HG03460 (cell line): ENCODE measurements around the gene CYP4V2.
"Not testable (repeated sequence)": the region's sequence is repeated elsewhere in the genome, so short reads cannot be mapped to it uniquely, and the experiment has no call there.

Source experiments
- ATAC-seq: cut with Tn5 transposase; IDR thresholded peaks from one replicate; pipeline ENCODE4 v1.9.1; 2021; ENCODE audit not compliant: unreplicated experiment

Gene CYP4V2

DNA sequence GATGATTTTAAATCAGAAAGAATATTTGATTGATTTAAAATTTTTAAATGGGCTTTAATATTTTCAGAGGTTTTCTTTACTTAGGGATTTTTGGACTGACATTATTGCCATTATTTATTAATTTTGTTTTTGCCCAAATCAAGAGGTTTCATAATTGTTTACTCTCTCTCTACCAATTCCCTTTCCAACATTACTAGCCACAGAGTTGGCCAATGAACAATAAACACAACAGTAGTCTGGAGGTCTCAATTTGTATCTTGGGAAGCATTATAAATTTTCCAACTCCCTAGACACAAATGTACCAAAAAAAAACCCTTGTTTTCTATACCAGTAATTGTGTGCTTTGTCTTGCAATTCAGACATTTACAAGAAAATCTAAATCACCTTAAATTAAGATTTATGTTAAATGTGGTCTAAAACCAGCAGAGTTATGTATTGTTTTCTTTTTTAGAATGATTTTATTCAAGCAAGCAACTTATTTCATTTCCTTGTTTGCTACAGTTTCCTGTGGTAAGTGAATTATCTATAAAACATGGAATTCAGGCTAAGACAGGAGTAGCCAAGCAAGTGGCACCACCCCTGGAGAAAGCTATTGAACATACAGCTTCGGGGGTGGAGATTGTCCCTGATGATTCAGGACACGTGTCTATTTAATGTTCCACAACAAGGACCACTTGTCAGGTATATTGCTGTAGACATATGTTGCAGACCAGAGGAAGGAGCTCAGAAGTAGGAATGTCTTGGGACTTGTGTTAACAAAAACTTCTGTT is 36.6 kb downstream of the CYP4V2 start:
- ATAC-seq, result no peak

DNA sequence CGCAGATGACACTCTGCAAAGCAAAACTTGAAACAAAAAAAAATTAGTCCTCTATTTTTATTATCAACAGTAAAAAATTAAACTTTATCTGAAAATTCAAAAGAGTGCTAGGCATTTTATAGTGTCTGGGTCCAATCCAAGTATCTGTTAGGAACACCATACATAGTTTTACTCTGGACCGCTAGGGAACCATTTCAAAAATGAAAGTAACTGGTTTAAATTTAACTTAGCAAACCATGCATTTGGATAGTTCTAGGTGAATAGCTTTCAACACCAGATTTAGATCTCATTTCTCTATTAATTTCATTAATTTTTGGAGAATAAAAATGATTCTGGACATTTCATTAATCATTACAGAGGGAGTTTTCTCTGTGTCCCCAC is 37.1 kb downstream of the CYP4V2 start:
- no peak for ATAC-seq

DNA sequence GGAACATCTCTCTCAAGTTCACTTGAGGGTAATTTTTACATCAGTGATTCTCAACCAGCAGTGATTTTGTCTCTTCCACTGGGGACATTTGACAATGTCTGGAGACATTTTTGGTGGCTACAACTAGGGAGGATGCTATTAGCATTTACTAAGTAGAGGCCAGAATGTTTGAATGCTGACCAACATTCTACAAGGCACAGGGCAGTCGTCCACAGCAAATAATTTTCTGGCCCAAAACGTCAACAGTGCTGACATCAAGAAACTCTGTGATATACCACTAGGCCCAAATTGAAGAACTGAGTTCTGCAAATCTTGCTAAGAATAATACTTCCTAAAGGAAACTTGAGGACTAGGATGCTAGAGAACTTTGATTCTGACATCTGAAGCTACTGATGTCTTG is 43.0 kb downstream of the CYP4V2 start:
- ATAC-seq, result no peak

DNA sequence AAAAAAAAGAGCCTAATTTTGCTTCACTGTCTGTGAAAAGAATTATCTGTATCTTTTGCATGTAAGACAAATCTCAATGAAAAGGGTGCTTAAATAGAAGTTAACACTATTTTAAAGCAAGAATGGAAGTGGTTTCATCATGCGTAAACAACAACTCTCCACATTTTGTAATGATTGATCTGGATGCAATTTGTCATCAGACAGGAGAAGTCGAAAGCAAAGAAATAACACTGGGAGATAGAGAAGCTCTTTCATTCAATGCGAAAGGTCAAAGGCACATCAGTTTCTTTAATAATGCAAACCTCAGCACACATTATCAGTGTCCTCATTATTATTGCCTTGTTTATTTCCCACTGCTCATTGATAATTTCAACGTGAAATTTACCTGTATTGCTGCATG is 44.8 kb downstream of the CYP4V2 start:
- no peak for ATAC-seq

- no peak for ATAC-seq
Measured at GRCh38 chr4:186240452-186240847, 49.1 kb downstream of the CYP4V2 start.

GRCh38 chr4:186240848-186241491 is 49.6 kb downstream of the CYP4V2 start:
- no peak for ATAC-seq

DNA sequence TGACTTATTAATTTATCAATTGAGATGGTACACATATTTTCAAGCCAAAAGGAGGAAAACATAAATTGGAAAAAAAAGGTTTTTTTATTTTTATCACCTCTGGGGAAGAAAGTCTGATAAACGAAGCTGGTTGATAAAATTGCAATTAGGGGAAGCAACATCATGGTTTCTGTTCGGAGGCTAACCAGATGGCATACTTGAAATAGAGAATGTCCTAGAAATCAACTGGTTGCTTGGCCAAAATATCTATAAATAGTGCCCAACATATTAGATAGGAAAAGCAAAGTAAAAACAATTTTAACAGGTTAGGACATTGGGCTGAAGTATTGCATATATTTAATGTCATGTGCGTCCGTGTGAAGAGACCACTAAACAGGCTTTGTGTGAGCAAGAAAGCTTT is 50.2 kb downstream of the CYP4V2 start:
- no peak for ATAC-seq

DNA sequence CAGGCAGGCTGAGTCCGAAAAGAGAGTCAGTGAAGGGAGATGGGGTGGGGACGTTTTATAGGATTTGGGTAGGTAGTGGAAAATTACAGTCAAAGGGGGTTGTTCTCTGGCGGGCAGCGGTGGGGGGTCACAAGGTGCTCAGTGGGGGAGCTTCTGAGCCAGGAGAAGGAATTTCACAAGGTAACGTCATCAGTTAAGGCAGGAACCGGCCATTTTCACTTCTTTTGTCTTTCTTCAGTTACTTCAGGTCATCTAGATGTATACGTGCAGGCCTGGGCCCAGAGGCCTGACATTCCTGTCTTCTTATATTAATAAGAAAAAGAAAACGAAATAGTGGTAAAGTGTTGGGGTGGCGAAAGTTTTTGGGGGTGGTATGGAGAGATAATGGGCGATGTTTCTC is 50.7 kb downstream of the CYP4V2 start:
- ATAC-seq, result not testable (repeated sequence)

GRCh38 chr4:186243331-186243730 is 52.0 kb downstream of the CYP4V2 start:
- ATAC-seq, result no peak

- ATAC-seq, result no peak
Measured at GRCh38 chr4:186244835-186245234, 53.5 kb downstream of the CYP4V2 start.

DNA sequence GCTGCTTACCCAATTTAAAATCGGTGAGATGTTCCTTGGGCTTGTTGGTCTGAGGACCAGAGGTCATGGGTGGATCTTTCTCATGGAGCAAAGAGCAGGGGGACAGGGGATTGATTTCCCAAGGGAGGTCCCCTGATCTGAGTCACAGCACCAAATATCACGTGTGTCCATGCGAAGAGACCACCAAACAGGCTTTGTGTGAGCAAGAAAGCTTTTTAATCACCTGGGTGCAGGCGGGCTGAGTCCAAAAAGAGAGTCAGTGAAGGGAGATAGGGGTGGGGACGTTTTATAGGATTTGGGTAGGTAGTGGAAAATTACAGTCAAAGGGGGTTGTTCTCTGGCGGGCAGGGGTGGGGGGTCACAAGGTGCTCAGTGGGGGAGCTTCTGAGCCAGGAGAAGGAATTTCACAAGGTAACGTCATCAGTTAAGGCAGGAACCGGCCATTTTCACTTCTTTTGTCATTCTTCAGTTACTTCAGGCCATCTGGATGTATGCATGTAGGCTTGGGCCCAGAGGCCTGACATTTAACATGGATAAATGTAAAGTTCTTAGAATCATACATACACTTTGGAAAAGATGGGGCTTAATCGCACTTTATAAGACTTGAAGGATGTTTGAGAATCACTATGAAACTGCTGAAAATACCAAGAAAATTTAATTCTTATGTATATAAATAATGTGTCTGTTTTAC is 55.8 kb downstream of the CYP4V2 start:
- ATAC-seq, result not testable (repeated sequence)

GRCh38 chr4:186248643-186249042 is 57.3 kb downstream of the CYP4V2 start:
- ATAC-seq, result no peak

DNA sequence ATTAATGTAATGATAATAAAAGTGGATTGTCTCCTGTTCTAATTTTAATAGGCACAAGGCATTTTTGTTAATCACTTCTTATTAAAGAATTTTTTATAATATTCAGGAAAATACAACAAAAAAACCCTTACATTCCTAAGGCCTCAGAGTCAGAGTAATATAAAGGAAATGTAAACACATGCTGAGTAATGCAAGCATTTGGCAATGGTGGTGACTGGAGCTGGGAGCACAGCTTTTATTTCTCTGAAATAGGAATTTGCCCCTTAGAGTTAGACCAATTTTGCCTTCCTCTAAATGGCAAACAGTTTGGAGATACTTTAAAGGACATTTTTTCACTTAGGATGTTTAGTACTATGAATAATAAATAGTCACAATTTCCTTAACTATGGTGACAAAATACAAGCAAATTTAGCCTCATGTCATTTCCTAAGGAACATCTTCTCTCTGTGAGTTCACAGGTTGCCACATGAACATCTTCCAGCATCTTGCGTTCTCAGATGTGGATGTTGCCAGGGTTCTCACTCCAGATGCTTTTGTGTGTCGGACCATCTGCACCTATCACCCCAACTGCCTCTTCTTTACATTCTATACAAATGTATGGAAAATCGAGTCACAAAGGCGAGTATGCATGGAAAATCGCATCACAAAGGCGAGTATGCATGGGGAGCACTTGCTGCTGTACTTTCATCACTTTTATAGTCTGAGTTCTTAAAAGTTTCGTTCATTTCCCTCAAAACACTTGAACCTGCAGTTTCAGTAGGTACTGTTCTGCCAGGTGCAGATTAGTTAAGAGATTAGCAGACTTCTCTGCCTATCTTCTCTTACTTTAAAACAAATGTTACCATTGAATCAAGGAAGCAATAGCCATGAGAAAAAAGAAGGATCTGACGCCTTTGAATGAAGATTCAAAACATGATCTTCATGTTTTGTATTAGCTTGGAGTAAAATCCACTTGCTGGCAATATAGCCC is 58.7 kb downstream of the CYP4V2 start:
- ATAC-seq, result no peak

DNA sequence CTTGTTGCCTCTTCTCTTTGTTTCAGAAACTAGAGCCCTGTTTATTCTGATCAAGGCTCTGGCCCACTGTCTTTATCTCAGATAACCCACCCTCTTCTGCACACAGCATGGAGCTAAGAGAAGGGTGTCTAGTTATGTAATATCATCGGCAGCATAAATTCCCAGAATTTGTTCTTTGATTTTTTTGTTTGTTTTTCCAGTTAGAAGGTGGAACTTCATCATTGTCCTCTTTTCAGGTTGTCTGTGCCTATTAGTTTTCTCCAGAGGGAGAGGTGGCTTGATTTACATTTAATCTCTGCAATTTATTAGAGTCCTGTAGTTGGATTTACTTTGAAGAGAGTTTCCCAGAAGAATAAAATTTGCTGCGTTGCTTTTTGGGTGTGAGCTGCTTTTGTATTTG is 59.4 kb downstream of the CYP4V2 start:
- no peak for ATAC-seq

DNA sequence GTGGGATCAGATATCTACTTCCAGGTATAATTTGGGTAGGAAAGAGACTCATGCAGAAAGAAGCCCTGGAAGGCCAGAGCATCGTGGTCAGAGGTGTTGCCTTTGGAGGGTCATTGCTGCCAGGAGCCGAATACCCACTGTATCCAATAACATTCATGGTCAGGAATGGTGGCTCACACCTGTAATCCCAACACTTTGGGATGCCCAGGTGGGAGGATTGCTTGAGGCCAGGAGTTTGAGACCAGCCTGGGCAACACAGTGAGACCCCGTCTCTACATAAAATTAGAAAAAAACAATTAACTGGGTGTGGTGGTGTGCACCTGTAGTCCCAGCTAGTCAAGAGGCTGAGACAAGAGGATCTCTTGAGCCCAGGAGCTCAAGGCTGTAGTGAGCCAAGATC is 63.8 kb downstream of the CYP4V2 start:
- no peak for ATAC-seq

DNA sequence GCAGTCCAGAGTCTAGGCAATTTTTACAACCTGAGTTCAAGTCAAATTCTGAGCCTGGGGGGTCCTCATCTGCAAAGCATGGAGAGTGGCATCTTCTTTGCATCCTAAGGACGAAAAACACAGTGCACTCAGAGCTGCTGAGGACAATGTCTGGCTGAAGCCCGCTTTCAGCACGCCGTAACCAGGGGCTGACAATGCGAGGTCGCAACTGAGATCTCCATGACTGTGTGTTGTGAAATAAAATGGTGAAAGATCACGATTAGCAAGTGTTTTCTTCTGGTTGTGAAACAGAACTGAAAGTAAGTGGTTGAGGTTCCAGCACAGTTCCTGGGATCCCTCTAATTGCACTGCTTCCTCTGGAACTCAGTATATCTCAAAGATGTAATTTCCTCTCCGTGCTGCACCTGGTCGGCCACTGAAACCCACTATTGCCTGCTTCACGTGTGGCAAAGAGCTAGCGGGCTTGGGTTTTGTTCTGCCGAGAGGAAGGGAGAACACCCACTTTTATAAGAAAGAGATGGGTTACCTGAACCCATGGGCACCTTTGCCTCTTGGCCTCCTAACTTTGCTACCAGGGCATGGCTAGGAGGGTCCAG is 66.9 kb downstream of the CYP4V2 start:
- no peak for ATAC-seq

- no peak for ATAC-seq
Measured at GRCh38 chr4:186260117-186260503, 68.7 kb downstream of the CYP4V2 start.
